HepG2 (cell line): ENCODE results near the gene NDUFAF5. TPM values are rescaled to one million over a fixed set of nuclear protein-coding genes. Genes with fewer than 3 reads are reported as not detected.

Source experiments
- AGO1 ChIP-seq: fragments of 200-400 bp; formaldehyde crosslinking; IDR thresholded peaks from 2 replicates; pipeline ENCODE4 v1.6.1; 2017; ENCODE audit warnings: mild to moderate bottlenecking, low read depth, low read length, moderate library complexity; ENCODE audit not compliant: poor library complexity, severe bottlenecking
- AKAP8 ChIP-seq: sonication (generic); formaldehyde crosslinking; IDR thresholded peaks from 2 replicates; pipeline ENCODE4 v1.5.1; 2020; ENCODE audit warnings: mild to moderate bottlenecking, missing genetic modification reagents
- GFI1 ChIP-seq: sonication (generic); formaldehyde crosslinking; IDR thresholded peaks from 2 replicates; pipeline ENCODE4 v1.5.0; 2020; ENCODE audit warnings: missing genetic modification reagents, mild to moderate bottlenecking, borderline replicate concordance
- NAIF1 ChIP-seq: sonication (generic); formaldehyde crosslinking; IDR thresholded peaks from 2 replicates; pipeline ENCODE4 v1.5.0; 2020; ENCODE audit warnings: mild to moderate bottlenecking, missing genetic modification reagents, borderline replicate concordance
- RBFOX2 ChIP-seq: fragments of 200-400 bp; formaldehyde crosslinking; IDR thresholded peaks from 2 replicates; pipeline ENCODE4 v1.6.1; 2017; ENCODE audit warnings: low read depth, mild to moderate bottlenecking, low read length
- SATB2 ChIP-seq: sonication (generic); formaldehyde crosslinking; IDR thresholded peaks from 2 replicates; pipeline ENCODE4 v1.5.0; 2020; ENCODE audit warnings: missing genetic modification reagents
- TBP ChIP-seq: sonication (generic); formaldehyde crosslinking; IDR thresholded peaks from 2 replicates; pipeline ENCODE4 v1.5.0; 2020; ENCODE audit warnings: missing genetic modification reagents
- polyA plus RNA-seq, 8 experiments: library from polyadenylated mRNA; depleted of rRNA in 3 of 8; stranded (reverse) in 7 of 8; unstranded in 1 of 8; fragments of >200 nt; fragmentation: Illumina TruSeq in 4 of 8; extraction: Trizol in 4 of 8; gene quantifications; 2 replicates each; pipeline versions ENCODE4 v1.2.1 to v1.2.3, GENCODE V29; 2011 to 2016; ENCODE audit warnings: low read depth in 4 of 8, missing spikeins in 1 of 8, mixed read lengths in 1 of 8; ENCODE audit not compliant: insufficient read depth in 1 of 8
- total RNA-seq, 5 experiments: library from RNA; depleted of rRNA; stranded (reverse); fragments of >200 nt; fragmentation: Illumina TruSeq; extraction: Trizol; gene quantifications; 2 replicates each; pipeline ENCODE4 v1.2.3, GENCODE V29; 2016; ENCODE audit warnings: low read depth in 1 of 5
- TF ChIP-seq, protein P1 (sequence below): sonication (generic); formaldehyde crosslinking; IDR thresholded peaks from 2 replicates; pipeline ENCODE4 v1.4.0; 2020; ENCODE audit warnings: missing genetic modification reagents, borderline replicate concordance
- TF ChIP-seq, protein P2 (sequence below): sonication (generic); formaldehyde crosslinking; IDR thresholded peaks from 2 replicates; pipeline ENCODE4 v1.4.0; 2020; ENCODE audit warnings: mild to moderate bottlenecking, low read depth, missing genetic modification reagents
- TF ChIP-seq, protein P3 (sequence below): sonication (generic); formaldehyde crosslinking; IDR thresholded peaks from 2 replicates; pipeline ENCODE4 v1.4.0; 2020; ENCODE audit warnings: missing genetic modification reagents
- TF ChIP-seq, protein P4 (sequence below): sonication (generic); formaldehyde crosslinking; IDR thresholded peaks from 2 replicates; pipeline ENCODE4 v1.4.0; 2020; ENCODE audit warnings: missing genetic modification reagents

NDUFAF5 gene
- total and polyA plus RNA-seq, 2 of the 13 experiments (the other 11 are each of a cell fraction or from before 2014, with no cell fraction given), result 23.1 to 66.7 TPM

DNA sequence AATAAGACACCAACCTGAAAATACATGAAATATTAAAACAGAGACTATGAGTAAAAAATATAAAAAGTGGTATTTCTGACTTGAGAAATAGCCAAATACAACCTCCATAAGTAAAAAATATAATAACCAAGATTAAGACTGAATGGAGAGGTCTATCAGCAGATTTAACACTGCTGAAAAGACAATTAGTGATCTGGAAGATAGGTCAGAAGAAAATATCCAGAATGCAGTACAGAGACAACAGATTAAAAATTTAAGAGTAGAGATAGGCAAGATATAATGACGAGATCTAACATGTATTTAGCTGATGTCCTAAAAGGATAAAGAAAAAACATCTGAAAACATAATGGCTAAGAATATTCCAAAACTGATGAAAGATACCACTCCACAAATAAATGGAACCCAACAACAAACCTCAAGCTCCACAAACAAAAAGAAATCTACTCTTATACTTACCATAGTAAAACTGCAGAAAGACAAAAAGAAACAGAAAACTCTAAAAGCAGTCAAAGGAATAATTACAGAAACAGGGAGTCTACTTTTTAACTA is 18.9 kb upstream of the NDUFAF5 start (continued):
- TF ChIP-seq, protein P1, sequence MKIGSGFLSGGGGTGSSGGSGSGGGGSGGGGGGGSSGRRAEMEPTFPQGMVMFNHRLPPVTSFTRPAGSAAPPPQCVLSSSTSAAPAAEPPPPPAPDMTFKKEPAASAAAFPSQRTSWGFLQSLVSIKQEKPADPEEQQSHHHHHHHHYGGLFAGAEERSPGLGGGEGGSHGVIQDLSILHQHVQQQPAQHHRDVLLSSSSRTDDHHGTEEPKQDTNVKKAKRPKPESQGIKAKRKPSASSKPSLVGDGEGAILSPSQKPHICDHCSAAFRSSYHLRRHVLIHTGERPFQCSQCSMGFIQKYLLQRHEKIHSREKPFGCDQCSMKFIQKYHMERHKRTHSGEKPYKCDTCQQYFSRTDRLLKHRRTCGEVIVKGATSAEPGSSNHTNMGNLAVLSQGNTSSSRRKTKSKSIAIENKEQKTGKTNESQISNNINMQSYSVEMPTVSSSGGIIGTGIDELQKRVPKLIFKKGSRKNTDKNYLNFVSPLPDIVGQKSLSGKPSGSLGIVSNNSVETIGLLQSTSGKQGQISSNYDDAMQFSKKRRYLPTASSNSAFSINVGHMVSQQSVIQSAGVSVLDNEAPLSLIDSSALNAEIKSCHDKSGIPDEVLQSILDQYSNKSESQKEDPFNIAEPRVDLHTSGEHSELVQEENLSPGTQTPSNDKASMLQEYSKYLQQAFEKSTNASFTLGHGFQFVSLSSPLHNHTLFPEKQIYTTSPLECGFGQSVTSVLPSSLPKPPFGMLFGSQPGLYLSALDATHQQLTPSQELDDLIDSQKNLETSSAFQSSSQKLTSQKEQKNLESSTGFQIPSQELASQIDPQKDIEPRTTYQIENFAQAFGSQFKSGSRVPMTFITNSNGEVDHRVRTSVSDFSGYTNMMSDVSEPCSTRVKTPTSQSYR, result no peak
- TF ChIP-seq, protein P2, sequence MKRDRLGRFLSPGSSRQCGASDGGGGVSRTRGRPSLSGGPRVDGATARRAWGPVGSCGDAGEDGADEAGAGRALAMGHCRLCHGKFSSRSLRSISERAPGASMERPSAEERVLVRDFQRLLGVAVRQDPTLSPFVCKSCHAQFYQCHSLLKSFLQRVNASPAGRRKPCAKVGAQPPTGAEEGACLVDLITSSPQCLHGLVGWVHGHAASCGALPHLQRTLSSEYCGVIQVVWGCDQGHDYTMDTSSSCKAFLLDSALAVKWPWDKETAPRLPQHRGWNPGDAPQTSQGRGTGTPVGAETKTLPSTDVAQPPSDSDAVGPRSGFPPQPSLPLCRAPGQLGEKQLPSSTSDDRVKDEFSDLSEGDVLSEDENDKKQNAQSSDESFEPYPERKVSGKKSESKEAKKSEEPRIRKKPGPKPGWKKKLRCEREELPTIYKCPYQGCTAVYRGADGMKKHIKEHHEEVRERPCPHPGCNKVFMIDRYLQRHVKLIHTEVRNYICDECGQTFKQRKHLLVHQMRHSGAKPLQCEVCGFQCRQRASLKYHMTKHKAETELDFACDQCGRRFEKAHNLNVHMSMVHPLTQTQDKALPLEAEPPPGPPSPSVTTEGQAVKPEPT, result no peak
- TF ChIP-seq TBP (CRISPR knock-in tag) (no peak), RBFOX2 (0 out of 2 replicates have a peak, but pooled peaks have one; percentile 6), NAIF1 (CRISPR knock-in tag) (no peak), AGO1 (no peak), AKAP8 (CRISPR knock-in tag) (no peak), GFI1 (no peak), SATB2 (CRISPR knock-in tag) (no peak)
- TF ChIP-seq, protein P3, sequence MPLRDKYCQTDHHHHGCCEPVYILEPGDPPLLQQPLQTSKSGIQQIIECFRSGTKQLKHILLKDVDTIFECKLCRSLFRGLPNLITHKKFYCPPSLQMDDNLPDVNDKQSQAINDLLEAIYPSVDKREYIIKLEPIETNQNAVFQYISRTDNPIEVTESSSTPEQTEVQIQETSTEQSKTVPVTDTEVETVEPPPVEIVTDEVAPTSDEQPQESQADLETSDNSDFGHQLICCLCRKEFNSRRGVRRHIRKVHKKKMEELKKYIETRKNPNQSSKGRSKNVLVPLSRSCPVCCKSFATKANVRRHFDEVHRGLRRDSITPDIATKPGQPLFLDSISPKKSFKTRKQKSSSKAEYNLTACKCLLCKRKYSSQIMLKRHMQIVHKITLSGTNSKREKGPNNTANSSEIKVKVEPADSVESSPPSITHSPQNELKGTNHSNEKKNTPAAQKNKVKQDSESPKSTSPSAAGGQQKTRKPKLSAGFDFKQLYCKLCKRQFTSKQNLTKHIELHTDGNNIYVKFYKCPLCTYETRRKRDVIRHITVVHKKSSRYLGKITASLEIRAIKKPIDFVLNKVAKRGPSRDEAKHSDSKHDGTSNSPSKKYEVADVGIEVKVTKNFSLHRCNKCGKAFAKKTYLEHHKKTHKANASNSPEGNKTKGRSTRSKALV, result 0 out of 2 replicates have a peak, but pooled peaks have one; percentile 25
- TF ChIP-seq, protein P4, sequence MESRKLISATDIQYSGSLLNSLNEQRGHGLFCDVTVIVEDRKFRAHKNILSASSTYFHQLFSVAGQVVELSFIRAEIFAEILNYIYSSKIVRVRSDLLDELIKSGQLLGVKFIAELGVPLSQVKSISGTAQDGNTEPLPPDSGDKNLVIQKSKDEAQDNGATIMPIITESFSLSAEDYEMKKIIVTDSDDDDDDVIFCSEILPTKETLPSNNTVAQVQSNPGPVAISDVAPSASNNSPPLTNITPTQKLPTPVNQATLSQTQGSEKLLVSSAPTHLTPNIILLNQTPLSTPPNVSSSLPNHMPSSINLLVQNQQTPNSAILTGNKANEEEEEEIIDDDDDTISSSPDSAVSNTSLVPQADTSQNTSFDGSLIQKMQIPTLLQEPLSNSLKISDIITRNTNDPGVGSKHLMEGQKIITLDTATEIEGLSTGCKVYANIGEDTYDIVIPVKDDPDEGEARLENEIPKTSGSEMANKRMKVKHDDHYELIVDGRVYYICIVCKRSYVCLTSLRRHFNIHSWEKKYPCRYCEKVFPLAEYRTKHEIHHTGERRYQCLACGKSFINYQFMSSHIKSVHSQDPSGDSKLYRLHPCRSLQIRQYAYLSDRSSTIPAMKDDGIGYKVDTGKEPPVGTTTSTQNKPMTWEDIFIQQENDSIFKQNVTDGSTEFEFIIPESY (CRISPR knock-in tag), result no peak
